Measurements from ENCODE around the gene SLAMF1.

- no peak for TF ChIP-seq CTCF (IDR thresholded peaks at IDR 0.05; ENCODE audit: insufficient read depth, low read depth, low read length)
- TF ChIP-seq EZH2 (IDR thresholded peaks at IDR 0.05; ENCODE audit: insufficient read depth, low read length), result no peak
These were observed 4.6 kb downstream of the SLAMF1 start for GRCh38 chr1:160642281-160642644.
